Activated CD4-positive, CD25-positive, alpha-beta regulatory T cell treated with anti-CD3 and anti-CD28 coated beads, Interleukin-2, amount 50 U/mL, for 24 hours (primary cell): ENCODE results near the gene MYNN.
"Not testable (repeated sequence)": the region's sequence is repeated elsewhere in the genome, so short reads cannot be mapped to it uniquely, and the experiment has no call there.

ENCODE experiments used
- ATAC-seq, 2 donors: fragments of 150-1000 bp; cut with Tn5 transposase; one replicate each; pipeline ENCODE4 v1.10.0; 2021; ENCODE audit warnings: mild to moderate bottlenecking in 1 of 2, moderate library complexity in 1 of 2

The MYNN gene

DNA sequence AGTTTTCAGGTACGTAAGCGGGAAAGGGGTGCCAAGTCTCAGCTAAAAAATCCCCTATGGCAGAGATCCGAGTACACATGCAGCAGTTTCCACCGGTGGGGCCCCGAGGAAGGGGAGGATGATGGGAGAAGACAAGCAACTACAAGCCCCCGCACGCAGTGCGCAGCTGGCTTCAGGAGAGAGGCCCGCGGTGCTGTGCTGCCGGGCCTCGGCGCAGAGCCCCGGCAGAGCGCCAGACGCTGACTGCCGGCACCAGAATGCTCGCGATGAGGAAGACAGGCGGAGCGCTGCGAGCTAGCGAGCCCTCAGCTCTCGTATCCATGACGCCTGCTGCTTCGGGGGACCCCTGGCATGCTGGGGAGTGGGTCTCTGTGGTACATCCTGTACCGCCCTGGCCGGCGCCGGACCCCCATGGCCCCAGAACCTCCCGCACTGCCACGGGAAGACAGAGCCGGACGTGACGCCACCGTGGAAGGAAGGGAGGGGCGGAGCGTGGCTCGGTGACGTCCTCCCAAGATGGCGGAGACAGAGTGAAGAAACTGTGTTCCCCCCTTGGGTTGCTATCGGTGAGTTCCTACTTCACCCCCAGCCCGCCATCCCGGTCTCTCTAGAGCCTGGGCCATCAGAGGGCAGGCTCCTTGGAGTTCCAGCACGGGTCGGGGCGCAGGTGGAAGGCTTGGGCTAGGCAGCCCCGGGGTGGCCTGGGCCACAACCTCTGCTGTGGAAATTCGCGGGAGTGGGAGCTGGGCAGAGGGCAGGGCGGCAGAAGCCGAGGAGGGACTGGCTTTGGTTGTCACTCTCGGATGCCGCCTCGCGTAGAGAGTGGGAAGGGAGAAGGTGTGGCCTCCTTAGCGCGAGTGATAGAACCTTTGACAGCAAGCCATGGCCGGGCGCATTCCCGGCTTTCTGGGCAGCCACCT, at the start of gene MYNN:
Gene MYNN, plus strand, starts transcription at position 500 of the 920 bp plus-strand sequence. CDS start 900 bp downstream, outside the sequence.
- ATAC-seq, result peak; percentile 86

DNA sequence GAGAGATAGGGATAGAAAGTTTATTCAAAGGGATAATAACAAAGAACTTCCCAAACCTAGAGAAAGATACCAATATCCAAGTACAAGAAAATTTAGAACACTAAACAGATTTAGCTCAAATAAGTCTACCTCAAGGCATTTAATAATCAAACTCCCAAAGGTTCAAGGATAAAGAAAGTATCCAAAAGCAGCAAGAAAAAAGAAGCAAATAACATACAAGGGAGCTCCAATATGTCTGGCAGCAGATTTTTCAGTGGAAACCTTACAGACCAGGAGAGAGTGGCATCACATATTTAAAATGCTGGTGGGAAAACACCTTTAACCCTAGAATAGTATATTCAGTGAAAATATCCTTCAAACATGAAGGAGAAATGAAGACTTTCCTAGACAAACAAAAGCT, 41.3 kb upstream of the MYNN start:
- ATAC-seq, result not testable (repeated sequence)

DNA sequence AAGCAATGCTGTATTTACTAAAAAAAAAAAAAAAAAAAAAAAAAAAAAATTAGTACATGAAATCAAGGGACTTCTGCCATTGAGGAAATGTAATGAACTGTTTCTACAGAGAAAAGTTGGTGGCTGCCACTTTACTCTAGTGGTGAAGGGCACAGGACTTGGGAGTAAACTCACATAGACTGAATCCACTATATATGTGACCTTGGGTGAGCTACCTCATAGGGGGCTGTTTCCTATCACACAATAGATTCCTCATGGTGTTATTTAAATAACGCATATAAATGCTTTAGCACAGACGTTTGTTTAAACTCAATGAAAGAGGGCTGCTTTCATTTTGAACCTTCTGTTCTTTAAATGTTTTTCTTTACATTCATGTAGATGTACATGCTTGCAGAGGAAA, 34.1 kb upstream of the MYNN start:
- no peak for ATAC-seq

DNA sequence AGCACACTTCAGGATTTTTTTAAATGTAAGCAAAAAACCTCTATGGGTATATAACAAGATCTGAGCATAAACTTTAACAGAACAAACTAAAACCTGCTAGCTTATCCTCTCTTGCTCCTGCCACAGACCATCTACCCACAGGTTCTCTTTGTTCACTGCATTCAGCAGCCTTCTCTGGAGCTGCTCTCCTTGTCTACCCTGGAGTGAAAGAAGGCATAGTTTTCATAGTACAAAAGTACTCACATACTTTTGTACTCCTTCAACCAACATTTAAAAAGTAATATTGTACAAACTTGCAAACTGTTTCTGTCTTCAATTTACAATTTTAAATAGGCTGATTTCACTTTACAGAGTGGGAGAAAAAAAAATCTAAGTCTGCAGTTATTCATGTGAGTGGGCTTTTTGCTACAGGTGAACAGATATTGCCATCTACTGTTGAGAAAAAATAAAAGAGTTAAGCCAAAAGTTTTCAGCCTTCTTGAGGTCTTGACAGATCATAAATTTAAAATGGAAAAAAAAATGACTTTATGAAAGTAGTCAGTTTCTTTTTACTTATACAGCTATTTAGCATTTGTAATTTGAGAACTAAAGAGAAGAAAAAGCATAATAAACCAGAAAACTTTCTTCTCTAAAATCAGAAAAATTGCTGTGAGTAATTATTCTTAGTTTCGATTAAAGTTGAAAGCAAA, 28.7 kb upstream of the MYNN start:
- ATAC-seq, result no peak

DNA sequence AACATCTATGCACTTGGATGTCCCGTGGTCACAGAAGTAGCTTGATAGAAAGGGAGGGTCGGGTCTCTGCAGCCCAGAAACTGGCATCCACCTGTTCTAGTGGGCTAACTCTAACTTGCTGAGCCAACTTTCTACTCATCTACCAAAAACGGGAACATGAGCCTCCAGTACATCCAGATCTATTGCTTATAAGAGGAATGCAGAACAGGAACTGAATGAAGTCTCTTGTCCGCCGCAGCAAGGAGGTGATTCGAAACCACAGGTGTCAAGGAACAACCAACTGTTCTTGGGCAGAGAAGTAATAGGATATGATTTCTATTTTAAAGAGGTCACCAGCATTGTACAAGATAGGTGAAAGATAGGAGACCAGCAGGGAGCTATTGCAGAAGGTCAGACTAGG, 26.3 kb upstream of the MYNN start:
- ATAC-seq, result no peak

DNA sequence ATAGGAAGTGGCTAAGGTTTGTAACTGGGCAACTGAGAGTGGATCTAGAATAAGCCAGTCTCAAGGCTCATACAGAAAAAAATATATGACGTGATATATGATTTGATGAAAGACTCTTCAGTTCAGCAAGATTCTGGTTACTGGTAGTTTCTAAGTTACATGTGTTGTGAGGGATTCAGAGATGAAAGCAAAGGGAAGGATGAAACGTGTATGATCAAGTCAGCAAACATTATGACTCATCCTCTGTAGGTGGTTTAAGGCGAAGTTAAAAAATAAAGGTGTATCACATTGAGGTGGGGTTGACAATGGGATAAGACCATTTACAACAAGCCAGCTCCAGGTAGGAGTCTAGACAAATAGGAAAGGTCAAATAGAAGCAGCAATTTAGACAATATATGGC, 24.5 kb upstream of the MYNN start:
- peak; percentile 58 to 60 for ATAC-seq

DNA sequence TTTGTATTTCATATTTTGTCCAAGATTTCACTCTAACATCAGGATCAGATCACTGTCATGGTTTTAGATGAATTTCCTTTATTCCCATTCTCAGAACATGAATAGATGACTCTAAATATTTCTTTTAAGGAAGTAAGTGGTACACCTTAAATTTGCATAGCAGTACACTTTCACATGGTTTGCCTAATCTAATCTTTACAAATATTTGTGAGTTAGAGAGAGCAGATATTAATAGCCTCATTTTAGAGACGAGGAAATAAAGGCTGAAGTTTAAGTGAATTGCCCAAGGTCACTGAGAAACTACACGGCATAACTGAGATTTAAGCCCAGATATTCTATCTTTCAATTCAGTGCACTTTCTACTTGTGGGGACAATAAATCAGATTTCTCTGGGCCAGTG, 22.5 kb upstream of the MYNN start:
- ATAC-seq, result no peak

DNA sequence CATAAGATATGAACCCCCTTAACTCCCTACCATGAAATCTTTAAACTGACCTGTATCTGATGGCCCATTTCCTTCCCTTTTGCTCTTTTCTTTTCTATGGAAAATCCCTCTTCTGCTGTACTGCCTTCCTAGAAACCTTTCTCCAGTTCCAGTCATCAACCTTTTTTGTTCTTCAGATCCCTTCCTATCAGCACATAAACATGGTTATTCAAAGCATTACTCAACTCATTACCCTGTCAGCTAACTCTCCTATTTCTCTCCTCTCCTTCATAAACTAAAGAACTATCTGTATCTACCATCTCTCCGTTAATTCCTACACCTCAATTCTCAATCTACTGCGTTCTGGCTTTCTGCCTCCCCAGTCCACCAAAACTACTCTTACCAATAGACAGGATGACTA, 21.3 kb upstream of the MYNN start:
- ATAC-seq, result no peak

DNA sequence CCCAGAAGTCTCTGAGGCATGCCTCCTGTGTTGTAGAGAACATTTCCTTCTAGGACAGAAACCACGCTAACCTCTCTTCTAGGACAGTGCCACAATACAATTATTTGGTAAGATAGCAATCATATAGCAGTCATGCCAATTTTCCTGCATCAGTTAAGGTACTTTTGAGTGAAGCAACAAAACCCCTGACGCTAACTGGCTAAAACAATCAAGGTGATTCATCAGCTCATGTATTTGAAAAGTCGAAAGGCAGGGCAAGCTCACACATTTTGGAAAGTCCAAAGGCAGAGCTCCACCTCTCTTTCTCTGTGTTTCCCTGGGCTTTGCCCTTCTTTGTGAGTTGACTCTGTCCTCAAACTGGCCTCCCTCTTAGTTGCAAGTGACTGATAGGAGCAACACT, 18.5 kb upstream of the MYNN start:
- ATAC-seq, result no peak

DNA sequence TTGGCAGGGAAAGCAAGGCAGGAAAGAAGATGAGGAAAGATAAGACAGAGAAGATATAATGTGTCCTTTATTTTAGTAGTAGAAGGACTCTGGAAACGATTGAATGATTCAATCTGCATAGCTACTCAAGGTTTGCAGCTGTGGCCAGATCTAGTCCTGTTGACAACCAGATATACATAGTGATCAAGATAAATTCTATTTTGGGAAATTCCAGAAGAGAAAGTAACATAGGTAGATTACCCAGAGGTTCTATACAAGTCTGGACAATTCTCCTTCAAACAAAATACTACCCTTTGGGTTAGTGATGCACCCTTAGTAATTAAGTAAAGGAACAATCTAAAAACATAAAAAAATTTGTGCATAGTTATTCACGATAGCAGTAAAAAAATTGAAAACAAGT, 17.7 kb upstream of the MYNN start:
- no peak for ATAC-seq

DNA sequence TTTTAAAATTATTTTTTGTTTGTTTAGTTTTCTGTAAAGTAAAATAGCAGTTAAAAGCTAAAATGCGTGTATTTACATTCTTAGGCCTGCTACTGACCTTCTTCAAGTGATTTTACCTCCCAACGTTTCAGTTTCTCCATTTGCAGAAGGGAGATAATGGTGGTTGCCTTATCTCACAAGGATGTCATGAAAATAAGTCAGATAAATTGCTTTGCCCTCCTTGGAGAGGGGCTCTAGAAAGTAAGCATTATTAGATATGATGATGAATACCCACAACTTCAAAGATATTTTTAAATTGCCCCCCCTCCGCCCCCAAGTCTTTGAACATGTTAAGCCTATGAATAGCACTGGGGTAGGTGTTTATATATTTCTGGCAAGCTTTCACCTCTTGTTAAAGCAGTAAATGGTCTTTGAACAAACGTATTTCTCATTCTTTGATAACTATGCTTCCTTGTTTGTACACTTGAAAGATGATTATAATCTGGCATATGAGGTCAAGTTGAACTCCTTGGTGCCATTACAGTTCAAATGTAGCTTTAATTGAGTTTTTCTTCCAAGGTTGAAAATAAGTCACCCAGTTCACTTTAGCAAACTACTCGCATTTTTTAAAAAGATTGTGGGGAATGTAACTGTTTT, 14.7 kb upstream of the MYNN start:
- no peak for ATAC-seq

DNA sequence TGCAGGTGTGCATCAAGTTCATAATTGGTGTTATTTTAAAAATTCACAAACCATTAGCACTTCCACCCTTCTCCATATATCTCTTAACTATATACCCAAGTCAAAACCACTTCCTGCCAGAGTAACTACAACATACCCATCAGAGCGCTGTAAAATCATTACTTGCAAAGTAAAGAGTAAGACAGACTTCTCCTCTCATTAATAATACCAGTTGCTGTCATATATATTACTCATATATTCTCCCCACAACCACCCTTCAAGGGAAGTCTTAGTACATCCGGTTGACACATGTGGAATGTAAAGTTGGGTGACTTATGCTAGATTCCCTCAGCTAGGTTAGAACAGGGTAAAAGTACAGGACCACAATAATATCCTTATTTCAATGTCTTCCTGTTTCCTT, 13.9 kb upstream of the MYNN start:
- ATAC-seq, result peak; percentile 96

DNA sequence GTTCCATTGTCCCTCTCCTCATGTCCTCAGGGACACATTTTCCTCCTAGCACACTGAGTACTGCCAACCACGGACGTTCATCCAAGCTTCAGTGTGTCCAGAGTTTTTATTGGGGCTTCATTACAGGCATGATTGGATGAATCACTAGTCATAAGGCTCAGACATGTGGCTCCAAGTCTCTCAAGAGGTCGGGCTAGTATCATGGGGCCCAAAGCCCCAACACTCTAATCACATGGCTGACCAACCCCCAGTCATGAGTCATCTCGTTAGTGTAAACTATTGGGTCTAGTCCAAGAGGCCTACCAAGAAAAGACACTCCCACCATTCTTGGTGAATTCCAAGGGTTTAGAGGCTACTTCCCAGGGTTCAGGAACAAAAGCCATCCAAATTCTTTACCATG, 12.7 kb upstream of the MYNN start:
- no peak for ATAC-seq

DNA sequence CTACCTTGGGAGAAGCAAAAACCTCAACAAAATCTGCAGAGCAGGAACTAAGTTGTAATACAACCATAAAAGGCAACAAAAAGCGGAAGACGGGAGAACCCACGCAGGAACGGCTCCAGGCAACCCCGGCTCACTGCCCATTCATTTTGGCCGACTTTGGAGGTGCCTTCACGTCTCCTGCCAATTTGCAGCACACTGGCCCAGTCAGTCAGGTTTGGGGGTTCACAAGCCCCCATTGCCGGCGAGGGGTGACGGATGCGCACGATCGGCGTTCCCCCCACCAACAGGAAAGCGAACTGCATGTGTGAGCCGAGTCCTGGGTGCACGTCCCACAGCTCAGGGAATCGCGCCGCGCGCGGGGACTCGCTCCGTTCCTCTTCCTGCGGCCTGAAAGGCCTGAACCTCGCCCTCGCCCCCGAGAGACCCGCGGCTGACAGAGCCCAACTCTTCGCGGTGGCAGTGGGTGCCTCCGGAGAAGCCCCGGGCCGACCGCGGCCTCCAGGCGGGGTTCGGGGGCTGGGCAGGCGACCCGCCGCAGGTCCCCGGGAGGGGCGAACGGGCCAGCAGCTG, 8.8 kb upstream of the MYNN start:
- ATAC-seq, result peak; percentile 25 to 30

DNA sequence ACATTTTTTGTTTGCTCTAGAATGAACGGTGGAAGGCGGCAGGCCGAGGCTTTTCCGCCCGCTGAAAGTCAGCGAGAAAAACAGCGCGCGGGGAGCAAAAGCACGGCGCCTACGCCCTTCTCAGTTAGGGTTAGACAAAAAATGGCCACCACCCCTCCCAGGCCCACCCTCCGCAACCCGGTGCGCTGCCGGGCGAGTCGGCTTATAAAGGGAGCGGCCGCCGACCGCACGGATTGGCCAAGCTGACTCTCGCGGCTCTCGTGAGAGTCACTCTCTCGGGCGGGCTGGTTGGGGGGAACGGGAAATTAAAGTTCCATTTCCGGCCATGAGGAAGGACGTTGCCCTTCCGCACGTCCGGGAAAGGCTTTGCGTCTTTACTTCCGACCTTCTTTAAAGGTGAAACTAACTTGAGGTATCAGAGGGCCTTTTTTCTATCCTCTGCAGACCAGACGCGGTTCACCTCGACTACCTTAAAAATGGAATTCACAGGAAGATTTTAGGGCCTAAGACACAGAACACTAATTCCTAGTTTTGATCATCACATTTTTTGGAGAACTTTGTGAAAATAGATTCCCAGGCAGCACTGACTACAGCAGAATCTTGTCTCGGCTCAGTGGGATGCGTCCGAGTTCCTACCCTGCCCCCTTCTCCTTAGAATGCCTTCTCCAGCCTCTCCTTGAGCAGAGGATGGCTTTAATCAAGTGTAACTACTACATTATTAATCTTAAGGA, 8.1 kb upstream of the MYNN start, which contains the start of gene TERC:
Gene TERC, minus strand, starts transcription at position 179 of the 731 bp plus-strand sequence.
- peak; percentile 92 to 94 for ATAC-seq

DNA sequence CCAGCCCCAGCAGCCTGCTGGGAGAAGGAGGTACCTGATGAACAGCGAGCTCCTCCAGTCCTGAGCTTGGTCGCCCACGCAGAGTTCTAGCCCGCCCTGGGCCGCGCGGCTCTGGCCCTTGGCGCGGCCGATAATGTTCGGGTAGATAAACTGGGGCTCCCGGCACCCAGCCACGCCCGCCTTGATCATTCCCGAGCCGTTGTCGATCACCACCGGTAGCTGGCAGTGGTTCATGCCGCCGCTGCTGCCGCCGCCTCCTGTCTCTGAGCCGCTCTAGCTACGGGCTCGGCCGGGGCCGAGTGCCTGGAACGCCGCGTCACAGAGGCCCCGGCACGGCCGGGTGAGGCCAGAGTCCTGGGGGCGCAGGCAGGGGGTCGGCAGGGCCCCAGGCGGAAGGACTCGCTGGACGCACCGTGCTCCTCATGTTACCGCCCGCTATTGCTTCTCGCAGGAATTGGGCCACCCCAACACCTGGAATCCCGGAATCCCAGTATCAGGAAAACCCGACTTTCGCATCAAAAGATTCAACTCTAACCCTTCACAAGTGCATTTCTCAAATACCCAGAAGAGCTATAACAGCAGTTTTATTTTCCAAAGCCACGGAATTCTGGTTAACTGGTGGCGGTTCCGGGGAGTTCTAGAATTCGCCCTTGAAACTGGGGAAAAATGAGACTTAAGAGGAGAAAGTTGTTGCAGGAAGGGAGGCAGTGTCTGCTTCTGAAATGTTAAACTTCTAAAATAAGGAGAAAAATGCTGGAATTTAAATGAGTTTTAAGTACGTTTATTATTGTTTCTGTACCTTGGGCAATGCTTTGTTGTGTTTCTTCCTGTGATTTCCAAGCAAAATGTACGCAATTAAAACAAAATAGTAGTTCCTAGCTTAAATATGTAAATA, 3.7 kb upstream of the MYNN start, which contains the start of gene ACTRT3:
Gene ACTRT3, minus strand, starts transcription at position 275 of the 895 bp plus-strand sequence. Its CDS starts 41 bp downstream, at position 234.
- peak in 1 of 2 donors; percentile 4 for ATAC-seq

DNA sequence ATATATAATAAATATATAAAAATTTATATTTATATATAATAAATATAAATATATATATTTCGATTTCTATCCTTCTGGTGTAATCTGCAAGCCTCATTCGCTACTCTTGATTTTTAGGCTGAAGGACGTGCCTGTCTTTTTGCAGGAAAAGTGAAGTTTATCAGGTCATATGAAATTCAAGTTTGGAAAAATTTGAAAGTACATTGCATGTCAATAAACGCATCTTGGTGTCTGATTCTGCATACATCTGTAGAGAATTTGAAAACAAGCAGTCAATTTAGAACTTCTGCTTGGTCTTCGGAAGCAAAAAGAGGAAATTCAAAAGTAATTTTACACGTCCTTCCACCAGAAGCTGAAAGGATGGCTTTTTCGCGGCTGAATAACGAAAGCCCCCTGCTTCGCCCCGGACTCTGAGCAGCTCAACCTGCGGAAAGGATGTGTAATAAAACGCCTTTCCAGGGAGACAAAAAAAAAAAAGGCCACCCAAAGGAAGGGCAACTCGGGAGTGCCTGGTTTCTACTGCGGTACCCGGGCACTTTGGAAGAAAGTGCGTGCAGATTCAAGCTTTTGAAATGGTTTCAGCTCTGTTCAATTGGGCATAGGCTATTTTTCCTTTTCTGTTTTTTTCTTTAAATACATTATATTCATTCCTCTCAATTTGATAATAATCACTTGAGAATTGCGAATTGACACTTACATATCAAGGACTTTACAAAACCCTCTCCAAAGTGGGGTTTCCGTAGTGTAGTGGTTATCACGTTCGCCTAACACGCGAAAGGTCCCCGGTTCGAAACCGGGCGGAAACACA, 1.5 kb upstream of the MYNN start:
- peak; percentile 4 to 8 for ATAC-seq

DNA sequence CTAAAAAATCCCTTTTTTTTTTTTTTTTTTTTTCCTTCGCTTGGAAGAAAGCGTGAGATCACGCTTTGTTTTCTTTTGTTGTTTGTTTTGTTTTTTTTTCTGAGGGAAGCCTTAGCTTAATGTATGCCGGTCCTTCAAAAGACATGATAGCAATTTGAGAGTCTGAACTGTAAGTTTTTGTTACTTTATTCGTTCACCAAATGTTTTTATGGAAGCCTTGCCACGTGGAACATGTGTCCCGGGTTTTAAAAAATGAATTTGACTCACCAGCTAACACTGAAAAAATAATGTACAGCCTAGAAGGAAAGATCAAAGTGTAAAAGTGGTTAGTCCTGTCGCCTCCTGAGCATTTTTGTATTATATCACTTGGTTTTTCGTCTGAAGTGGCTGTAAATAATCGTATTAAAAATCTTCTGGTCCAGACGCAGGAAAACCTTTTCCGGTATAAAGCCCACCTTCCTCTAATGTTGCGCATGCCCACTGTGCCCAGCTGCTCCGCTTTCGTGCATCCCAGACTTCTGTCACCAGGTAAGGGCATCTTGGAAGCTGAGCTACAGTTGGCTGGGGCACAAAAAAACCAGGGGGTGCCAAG, 795 bp upstream of the MYNN start:
- peak; percentile 10 to 34 for ATAC-seq

DNA sequence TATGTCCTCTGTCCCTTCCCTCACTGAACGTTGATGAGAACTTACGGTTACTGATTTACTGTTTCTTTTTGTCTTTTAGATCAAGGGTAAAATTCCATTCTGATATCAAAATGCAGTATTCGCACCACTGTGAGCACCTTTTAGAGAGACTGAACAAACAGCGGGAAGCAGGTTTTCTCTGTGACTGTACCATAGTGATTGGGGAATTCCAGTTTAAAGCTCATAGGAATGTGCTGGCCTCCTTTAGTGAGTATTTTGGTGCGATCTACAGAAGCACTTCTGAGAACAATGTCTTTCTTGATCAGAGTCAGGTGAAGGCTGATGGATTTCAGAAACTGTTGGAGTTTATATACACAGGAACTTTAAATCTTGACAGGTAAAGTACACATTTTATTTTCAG, 990 bp downstream of the MYNN start:
- no peak for ATAC-seq

DNA sequence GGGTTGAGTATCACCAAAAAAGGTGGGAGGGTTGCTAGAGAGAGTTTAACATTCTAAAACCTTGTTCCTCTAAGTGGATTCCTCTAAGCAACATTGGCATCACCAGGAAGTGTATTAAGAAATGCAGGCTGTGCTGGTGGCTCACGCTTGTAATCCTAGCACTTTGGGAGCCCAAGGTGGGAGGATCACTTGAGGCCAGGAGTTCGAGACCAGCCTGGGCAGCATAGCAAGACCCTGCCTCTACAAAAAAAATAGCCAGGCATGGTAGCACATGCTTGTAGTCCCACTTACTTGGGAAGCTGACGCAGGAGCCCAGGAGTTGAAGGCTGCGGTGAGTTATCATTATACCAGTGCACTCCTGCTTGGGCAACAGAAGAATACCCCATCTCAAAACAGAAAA, 4.6 kb downstream of the MYNN start:
- ATAC-seq, result no peak
